H1 (cell line): ENCODE data around the gene C19orf47. TPM values are rescaled to one million over a fixed set of nuclear protein-coding genes. Genes with fewer than 3 reads are reported as not detected.

Experiments
- CTCF ChIA-PET: fragments of 300-600 bp; sonication (Branson Sonifier 250); formaldehyde crosslinking; loops from one replicate; lab custom pipeline; 2021; ENCODE audit not compliant: partially characterized antibody; lab: Charles Lee
- POLR2A ChIA-PET: fragments of 300-600 bp; sonication (Branson Sonifier 250); formaldehyde crosslinking; loops from one replicate; lab custom pipeline; 2021; ENCODE audit warnings: inconsistent platforms; ENCODE audit not compliant: partially characterized antibody; lab: Charles Lee
- DNase-seq, 2 experiments: peaks; one replicate each; pipeline versions ENCODE4 v3.0.0 to v3.0.0-alpha.2; 2010 to 2022; ENCODE audit warnings: low spot score in 2 of 2, low read depth in 1 of 2, mixed read lengths in 1 of 2
- FAIRE-seq: peaks from 2 replicates; lab custom pipeline; 2011; peaks lifted over from hg19 to GRCh38; lab: Jason Lieb, UNC
- H2AFZ ChIP-seq: 2 replicates; pipeline ENCODE4 v1.8.1; 2012; ENCODE audit warnings: low read length, inconsistent platforms
- H2AK5ac ChIP-seq: 2 replicates; pipeline ENCODE4 v1.6.1; 2013; ENCODE audit warnings: low read depth, low read length
- H2BK120ac ChIP-seq: replicated peaks from 2 replicates; pipeline ENCODE3; 2013; ENCODE audit warnings: low read depth, low read length, inconsistent platforms
- H2BK12ac ChIP-seq: 2 replicates; pipeline ENCODE4 v1.6.1; 2013; ENCODE audit warnings: low read depth, low read length
- H2BK15ac ChIP-seq: 2 replicates; pipeline ENCODE4 v1.6.1; 2013; ENCODE audit warnings: low read length
- H2BK20ac ChIP-seq: 2 replicates; pipeline ENCODE4 v1.6.1; 2013; ENCODE audit warnings: low read length
- H2BK5ac ChIP-seq: 2 replicates; pipeline ENCODE4 v1.6.1; 2013; ENCODE audit warnings: low read depth, low read length
- H3K14ac ChIP-seq: 2 replicates; pipeline ENCODE4 v1.6.1; 2013; ENCODE audit warnings: inconsistent platforms; ENCODE audit not compliant: insufficient read length
- H3K18ac ChIP-seq: 2 replicates; pipeline ENCODE4 v1.6.1; 2013; ENCODE audit warnings: low read length; ENCODE audit errors: extremely low read depth
- H3K23ac ChIP-seq: 2 replicates; pipeline ENCODE4 v1.6.1; 2013; ENCODE audit warnings: inconsistent platforms; ENCODE audit not compliant: insufficient read length
- H3K23me2 ChIP-seq: 2 replicates; pipeline ENCODE4 v1.6.1; 2013; ENCODE audit warnings: low read depth, low read length
- H3K27ac ChIP-seq: 2 replicates; pipeline ENCODE4 v1.6.1; 2011; ENCODE audit warnings: low read depth, low read length, inconsistent platforms
- H3K27me3 ChIP-seq, 4 experiments: replicated peaks in 1 of 4; 1 replicate in 1 of 4; 2 replicates in 3 of 4; pipeline versions ENCODE4 v1.6.1 to v1.8.1; 2011 to 2013; ENCODE audit warnings: low read length in 3 of 4, mild to moderate bottlenecking in 3 of 4, inconsistent platforms in 2 of 4, mixed read lengths in 2 of 4, moderate library complexity in 1 of 4; ENCODE audit not compliant: control insufficient read depth in 3 of 4, insufficient read depth in 3 of 4; ENCODE audit errors: extremely low read depth in 1 of 4
- H3K36me3 ChIP-seq, 4 experiments: 2 replicates each; pipeline versions ENCODE4 v1.6.1 to v1.8.1; 2011 to 2013; ENCODE audit warnings: mild to moderate bottlenecking in 4 of 4, low read length in 3 of 4, moderate library complexity in 2 of 4, control low read depth in 1 of 4, inconsistent platforms in 1 of 4; ENCODE audit not compliant: insufficient read depth in 4 of 4, control insufficient read depth in 2 of 4
- H3K4ac ChIP-seq: replicated peaks from 2 replicates; pipeline ENCODE3; 2013; ENCODE audit warnings: low read length, low read depth, mixed read lengths, inconsistent platforms; ENCODE audit not compliant: insufficient read length
- H3K4me1 ChIP-seq, 4 experiments: replicated peaks in 1 of 4; 1 replicate in 1 of 4; 2 replicates in 3 of 4; pipeline versions ENCODE4 v1.6.1 to v1.8.1; 2011 to 2013; ENCODE audit warnings: low read length in 3 of 4, inconsistent platforms in 2 of 4, mixed read lengths in 1 of 4; ENCODE audit not compliant: insufficient read depth in 4 of 4, control insufficient read depth in 3 of 4
- H3K4me2 ChIP-seq, 2 experiments: 2 replicates each; pipeline versions ENCODE4 v1.6.1 to v1.8.1; 2011 to 2013; ENCODE audit warnings: low read depth in 2 of 2, low read length in 2 of 2, control low read depth in 1 of 2, inconsistent platforms in 1 of 2, mild to moderate bottlenecking in 1 of 2; ENCODE audit not compliant: insufficient read depth in 1 of 2
- H3K4me3 ChIP-seq, 4 experiments: fragments of 200-600, 300-600 bp in 1 of 4; sonication (generic), shearing (Covaris generic), sonication (Bioruptor Twin) in 1 of 4; 2 replicates each; pipeline versions ENCODE4 v1.5.1 to v1.8.1; 2011 to 2016; ENCODE audit warnings: low read length in 4 of 4, low read depth in 3 of 4, control low read depth in 2 of 4, inconsistent platforms in 2 of 4, mild to moderate bottlenecking in 2 of 4, mixed read lengths in 1 of 4, moderate library complexity in 1 of 4; ENCODE audit not compliant: insufficient read depth in 2 of 4; ENCODE audit errors: extremely low read depth in 1 of 4
- H3K56ac ChIP-seq: replicated peaks from 2 replicates; pipeline ENCODE3; 2013; ENCODE audit warnings: low read depth, mild to moderate bottlenecking, mixed read lengths, low read length, inconsistent platforms; ENCODE audit not compliant: insufficient read length
- H3K79me1 ChIP-seq: 2 replicates; pipeline ENCODE4 v1.6.1; 2013; ENCODE audit warnings: low read depth, low read length, control low read depth
- H3K79me2 ChIP-seq, 2 experiments: 2 replicates each; pipeline versions ENCODE4 v1.6.1 to v1.8.1; 2012 to 2013; ENCODE audit warnings: low read length in 2 of 2, mild to moderate bottlenecking in 2 of 2, inconsistent platforms in 1 of 2; ENCODE audit not compliant: insufficient read depth in 2 of 2, control insufficient read depth in 1 of 2
- H3K9ac ChIP-seq, 4 experiments: replicated peaks in 1 of 4; 1 replicate in 1 of 4; 2 replicates in 3 of 4; pipeline versions ENCODE4 v1.6.1 to v1.8.1; 2011 to 2013; ENCODE audit warnings: low read depth in 3 of 4, low read length in 3 of 4, control low read depth in 2 of 4, mild to moderate bottlenecking in 2 of 4, moderate library complexity in 2 of 4, inconsistent platforms in 1 of 4; ENCODE audit errors: extremely low read depth in 1 of 4
- H3K9me3 ChIP-seq, 2 experiments: 2 replicates each; pipeline versions ENCODE4 v1.6.1 to v1.8.1; 2012 to 2013; ENCODE audit warnings: mild to moderate bottlenecking in 2 of 2, moderate library complexity in 2 of 2, control low read depth in 1 of 2, inconsistent platforms in 1 of 2, low read depth in 1 of 2, low read length in 1 of 2, mixed read lengths in 1 of 2; ENCODE audit not compliant: insufficient read depth in 2 of 2
- H4K20me1 ChIP-seq, 2 experiments: replicated peaks in 1 of 2; 2 replicates each; pipeline versions ENCODE3 to v1.8.1; 2011 to 2013; ENCODE audit warnings: inconsistent platforms in 2 of 2, low read length in 2 of 2, mild to moderate bottlenecking in 1 of 2; ENCODE audit not compliant: insufficient read depth in 2 of 2, control insufficient read depth in 1 of 2
- H4K5ac ChIP-seq: 2 replicates; pipeline ENCODE4 v1.6.1; 2013; ENCODE audit warnings: low read length, low read depth, mixed read lengths, inconsistent platforms; ENCODE audit not compliant: insufficient read length
- H4K8ac ChIP-seq: 2 replicates; pipeline ENCODE4 v1.8.0; 2013; ENCODE audit warnings: mild to moderate bottlenecking, moderate library complexity, low read length, inconsistent platforms; ENCODE audit not compliant: insufficient read depth; ENCODE audit errors: extremely low read depth
- H4K91ac ChIP-seq: replicated peaks from 2 replicates; pipeline ENCODE3; 2013; ENCODE audit warnings: low read length, mixed read lengths, inconsistent platforms; ENCODE audit not compliant: insufficient read length
- BACH1 ChIP-seq: IDR thresholded peaks from 2 replicates; pipeline ENCODE4 v1.6.1; 2012; ENCODE audit warnings: low read length, improper control_type of control experiment
- JUND ChIP-seq: IDR thresholded peaks from 2 replicates; pipeline ENCODE4 v1.6.1; 2011; ENCODE audit warnings: mild to moderate bottlenecking, improper control_type of control experiment, low read length
- NANOG ChIP-seq: IDR thresholded peaks from 2 replicates; pipeline ENCODE4 v1.6.1; 2011; ENCODE audit warnings: low read length, low read depth, mild to moderate bottlenecking, inconsistent platforms; ENCODE audit not compliant: insufficient read depth, poor library complexity, severe bottlenecking
- POU5F1 ChIP-seq: IDR thresholded peaks from 2 replicates; pipeline ENCODE4 v1.6.1; 2011; ENCODE audit warnings: low read depth, mild to moderate bottlenecking, low read length, moderate library complexity
- SIN3A ChIP-seq, 2 experiments: IDR thresholded peaks in 1 of 2; conservative IDR thresholded peaks in 1 of 2; 2 replicates each; pipeline ENCODE4 v1.6.1; 2011 to 2012; ENCODE audit warnings: low read length in 2 of 2, improper control_type of control experiment in 1 of 2, low read depth in 1 of 2, mild to moderate bottlenecking in 1 of 2
- SP1 ChIP-seq: IDR thresholded peaks from 2 replicates; pipeline ENCODE4 v1.6.1; 2011; ENCODE audit warnings: low read depth, low read length
- WGBS, 2 experiments: shearing (Covaris generic) in 1 of 2; methylation state at CpG; one replicate each; pipeline versions ENCODE4 v1.1.6 to v1.1.7; 2013 to 2015; ENCODE audit warnings: low lambda C conversion rate in 2 of 2, mixed read lengths in 2 of 2, inconsistent platforms in 1 of 2, low coverage in 1 of 2, missing lambda C conversion rate in 1 of 2; ENCODE audit not compliant: insufficient replicate concordance in 2 of 2, insufficient coverage in 1 of 2, insufficient read length in 1 of 2; ENCODE audit errors: extremely low coverage in 1 of 2, missing lambda C conversion rate in 1 of 2; 5-methylcytosine and 5-hydroxymethylcytosine counted together
- polyA plus RNA-seq, 7 experiments: library from polyadenylated mRNA; depleted of rRNA in 3 of 7; stranded (reverse) in 5 of 7; unstranded in 2 of 7; fragments of >200 nt in 5 of 7; fragments of 200-250 nt in 2 of 7; gene quantifications; 1 replicate in 5 of 7; 2 replicates in 1 of 7; 4 replicates in 1 of 7; pipeline versions ENCODE4 v1.2.1 to v1.2.3, GENCODE V29; 2011 to 2013; ENCODE audit warnings: missing spikeins in 2 of 7, mixed read lengths in 2 of 7
- total RNA-seq: library from RNA; stranded (reverse); fragmentation: NEBNext Ultra II Directional; extraction: Animal tissue kit (Norgen Biotek cat#: 25700); gene quantifications from 2 replicates; pipeline ENCODE4 v1.2.1, GENCODE V29; 2021

C19orf47 gene
- total and polyA plus RNA-seq, 2 of the 8 experiments (the other 6 are each of a cell fraction or from before 2014, with no cell fraction given) = 17.8 to 27.3 TPM

DNA sequence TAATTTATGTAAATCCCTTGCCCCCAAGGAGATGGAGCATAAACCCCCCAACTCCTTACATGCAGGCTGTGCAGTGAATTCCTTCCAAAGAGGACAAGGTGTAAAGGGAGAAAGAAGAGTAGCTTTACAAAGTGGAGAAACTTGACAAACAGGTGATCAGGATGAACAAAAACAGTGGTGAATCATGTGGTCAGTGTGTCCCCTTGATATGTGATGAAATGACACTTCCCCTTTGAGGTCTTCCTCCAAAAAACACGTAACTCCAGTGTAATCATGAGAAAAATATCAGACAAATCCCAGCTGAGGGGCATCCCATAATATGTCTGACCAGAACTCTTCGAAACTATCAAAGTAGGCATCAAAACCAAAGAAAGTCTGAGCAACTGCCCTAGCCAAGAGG lies 33.5 kb downstream of the C19orf47 start:
- Histone ChIP-seq H4K8ac (no peak overlapping the region), H3K4me3 (no peak overlapping the region), H3K4me2 (no peak overlapping the region), H3K79me2 (no peaks in the 10 kb centered on the region), H4K5ac (no peak overlapping the region), H2BK5ac (no peak overlapping the region), H2AFZ (no peak overlapping the region), H3K27me3 (no peaks in the 10 kb centered on the region), H3K56ac (no peak overlapping the region), H3K79me1 (no peaks in the 10 kb centered on the region), H4K91ac (no peak overlapping the region), H3K9ac (no peak overlapping the region), H2BK20ac (no peak overlapping the region), H3K23ac (no peak overlapping the region), H3K9me3 (no peaks in the 10 kb centered on the region), H2BK15ac (no peak overlapping the region), H3K23me2 (no peaks in the 10 kb centered on the region), H2BK12ac (no peak overlapping the region), H3K27ac (no peak overlapping the region), H4K20me1 (no peaks in the 10 kb centered on the region), H3K14ac (no peak overlapping the region), H3K4me1 (no peaks in the 10 kb centered on the region), H2BK120ac (no peak overlapping the region), H3K18ac (no peak overlapping the region), H2AK5ac (no peak overlapping the region), H3K4ac (no peak overlapping the region), H3K36me3 (no peaks in the 10 kb centered on the region)
- no peak for DNase-seq
- FAIRE-seq = no peak
- ChIA-PET POLR2A (interaction anchor here (1.5 to 1.7 kb wide), 3 partner anchors 10 to 44 kb away, joined by 3 to 6 read pairs (median 5); no protein-coding TSS in a partner anchor), CTCF (interaction anchor here (0.8 to 3.0 kb wide), 3 partner anchors 10 to 175 kb away, joined by 3 to 14 read pairs (median 3); no protein-coding TSS in a partner anchor)
- no peak for TF ChIP-seq POU5F1
- TF ChIP-seq SP1 = no peak
- TF ChIP-seq NANOG = no peak
- no peak for TF ChIP-seq JUND
- TF ChIP-seq BACH1 = no peak
- no peak for TF ChIP-seq SIN3A (conservative IDR thresholded peaks at IDR 0.05 in 1 of 2, IDR thresholded peaks at IDR 0.05 in 1 of 2; ENCODE audit: low read depth in 1 of 2, low read length in 2 of 2)
- WGBS, 2 experiments = 85% methylated on average over 2 of the region's 2 CpGs; no CpG with 5 or more reads in 1 of the 2 experiments
